Neuronal stem cell (in vitro differentiated cells): Measurements from ENCODE around the gene HBE1.

ENCODE experiments used
- DNase-seq: peaks from one replicate; pipeline ENCODE4 v3.0.0-alpha.2; 2013; ENCODE audit warnings: low spot score
- H2AFZ ChIP-seq: one replicate; pipeline ENCODE4 v1.6.1; 2013; ENCODE audit warnings: mild to moderate bottlenecking, low read length, inconsistent platforms
- H2AK5ac ChIP-seq: 2 replicates; pipeline ENCODE4 v1.6.1; 2013; ENCODE audit warnings: low read depth, mild to moderate bottlenecking, inconsistent platforms, low read length, moderate library complexity, mixed read lengths
- H2BK120ac ChIP-seq: 2 replicates; pipeline ENCODE4 v1.6.1; 2013; ENCODE audit warnings: low read depth, mild to moderate bottlenecking, inconsistent platforms, low read length, moderate library complexity, mixed read lengths
- H2BK12ac ChIP-seq: one replicate; pipeline ENCODE4 v1.6.1; 2013; ENCODE audit warnings: low read length, inconsistent platforms
- H2BK15ac ChIP-seq: 2 replicates; pipeline ENCODE4 v1.6.1; 2013; ENCODE audit warnings: mild to moderate bottlenecking, low read length, inconsistent platforms, mixed read lengths
- H2BK5ac ChIP-seq: one replicate; pipeline ENCODE4 v1.6.1; 2013; ENCODE audit warnings: inconsistent platforms, mild to moderate bottlenecking, low read length, moderate library complexity
- H3K14ac ChIP-seq: one replicate; pipeline ENCODE4 v1.6.1; 2013; ENCODE audit warnings: low read length, inconsistent platforms
- H3K18ac ChIP-seq: 2 replicates; pipeline ENCODE4 v1.6.1; 2013; ENCODE audit warnings: low read length, inconsistent platforms
- H3K23ac ChIP-seq: 2 replicates; pipeline ENCODE4 v1.6.1; 2013; ENCODE audit warnings: low read depth, mild to moderate bottlenecking, mixed read lengths, low read length, inconsistent platforms; ENCODE audit not compliant: poor library complexity
- H3K27ac ChIP-seq: replicated peaks from 3 replicates; pipeline ENCODE4 v1.5.1; 2013; ENCODE audit warnings: low read length, inconsistent platforms
- H3K27me3 ChIP-seq, 3 experiments: 2 replicates each; pipeline ENCODE4 v1.6.1; 2013; ENCODE audit warnings: low read length in 3 of 3, mild to moderate bottlenecking in 2 of 3, inconsistent platforms in 1 of 3, low read depth in 1 of 3, mixed read lengths in 1 of 3, moderate library complexity in 1 of 3; ENCODE audit not compliant: control insufficient read depth in 3 of 3, insufficient read depth in 3 of 3
- H3K36me3 ChIP-seq, 2 donors: replicated peaks in 1 of 2; 2 replicates each; pipeline ENCODE4 v1.6.1; 2013; ENCODE audit warnings: low read length in 2 of 2; ENCODE audit not compliant: control insufficient read depth in 2 of 2, insufficient read depth in 2 of 2
- H3K4ac ChIP-seq: 2 replicates; pipeline ENCODE4 v1.6.1; 2013; ENCODE audit warnings: inconsistent platforms, mild to moderate bottlenecking, low read length, moderate library complexity
- H3K4me1 ChIP-seq, 2 donors: 1 replicate in 1 of 2; 2 replicates in 1 of 2; pipeline ENCODE4 v1.6.1; 2013; ENCODE audit warnings: low read length in 2 of 2, low read depth in 1 of 2; ENCODE audit not compliant: control insufficient read depth in 2 of 2, insufficient read depth in 1 of 2
- H3K4me2 ChIP-seq: one replicate; pipeline ENCODE4 v1.6.1; 2013; ENCODE audit warnings: mild to moderate bottlenecking, low read length, inconsistent platforms; ENCODE audit not compliant: insufficient read depth, poor library complexity, severe bottlenecking
- H3K4me3 ChIP-seq, 2 donors: 2 replicates each; pipeline ENCODE4 v1.5.1; 2013; ENCODE audit warnings: low read length in 2 of 2, mild to moderate bottlenecking in 2 of 2, inconsistent platforms in 1 of 2, moderate library complexity in 1 of 2
- H3K79me1 ChIP-seq: one replicate; pipeline ENCODE4 v1.6.1; 2013; ENCODE audit warnings: low read depth, mild to moderate bottlenecking, inconsistent platforms, low read length, moderate library complexity
- H3K9ac ChIP-seq: one replicate; pipeline ENCODE4 v1.6.1; 2013; ENCODE audit warnings: mild to moderate bottlenecking, low read depth, low read length, inconsistent platforms; ENCODE audit not compliant: poor library complexity
- H3K9me3 ChIP-seq, 2 donors: replicated peaks in 1 of 2; 2 replicates each; pipeline versions ENCODE3 to v1.6.1; 2013; ENCODE audit warnings: low read length in 2 of 2, mild to moderate bottlenecking in 2 of 2, inconsistent platforms in 1 of 2, low read depth in 1 of 2, mixed read lengths in 1 of 2, moderate library complexity in 1 of 2; ENCODE audit not compliant: control insufficient read depth in 2 of 2, insufficient read depth in 1 of 2
- H4K8ac ChIP-seq: one replicate; pipeline ENCODE4 v1.6.1; 2013; ENCODE audit warnings: low read depth, mild to moderate bottlenecking, inconsistent platforms, low read length, moderate library complexity
- H4K91ac ChIP-seq: one replicate; pipeline ENCODE4 v1.6.1; 2013; ENCODE audit warnings: low read length, low read depth, mild to moderate bottlenecking, inconsistent platforms; ENCODE audit not compliant: poor library complexity
- WGBS, 2 donors: extraction: QIAGEN DNeasy Blood & Tissue Kit; methylation state at CpG; one replicate each; pipeline ENCODE4 v1.1.7; 2013; ENCODE audit warnings: missing lambda C conversion rate in 2 of 2, mixed read lengths in 1 of 2; ENCODE audit not compliant: insufficient read length in 2 of 2, insufficient replicate concordance in 1 of 2; ENCODE audit errors: extremely low coverage in 2 of 2; 5-methylcytosine and 5-hydroxymethylcytosine counted together

The HBE1 gene

GRCh38 chr11:5293028-5293427, 23.3 kb upstream of the HBE1 start:
- no peak overlapping the region for H4K8ac ChIP-seq
- no CpG with 5 or more reads among the region's 8 CpGs for WGBS, 2 donors
- no peaks in the 10 kb centered on the region for H3K79me1 ChIP-seq
- no peaks in the 10 kb centered on the region for H3K9me3 ChIP-seq
- H4K91ac ChIP-seq: no peak overlapping the region
- no peak overlapping the region for H2BK12ac ChIP-seq
- no peak overlapping the region for H2BK15ac ChIP-seq
- no peak for DNase-seq
- H3K4me3 ChIP-seq: no peak overlapping the region
- no peak overlapping the region for H3K4me2 ChIP-seq
- H3K23ac ChIP-seq: no peak overlapping the region
- H2AK5ac ChIP-seq: no peak overlapping the region
- no peak overlapping the region for H2AFZ ChIP-seq
- H3K27ac ChIP-seq: no peak overlapping the region
- no peak overlapping the region for H2BK5ac ChIP-seq
- H3K4ac ChIP-seq: no peak overlapping the region
- H3K18ac ChIP-seq: no peak overlapping the region
- no peak overlapping the region for H2BK120ac ChIP-seq
- no peaks in the 10 kb centered on the region for H3K27me3 ChIP-seq
- no peaks in the 10 kb centered on the region for H3K36me3 ChIP-seq
- H3K4me1 ChIP-seq: no peaks in the 10 kb centered on the region
- H3K14ac ChIP-seq: no peak overlapping the region
- no peak overlapping the region for H3K9ac ChIP-seq

- H3K18ac ChIP-seq: no peak overlapping the region
- H2BK5ac ChIP-seq: no peak overlapping the region
- H3K9ac ChIP-seq: no peak overlapping the region
Measured at GRCh38 chr11:5291207-5291838, 21.6 kb upstream of the HBE1 start.

GRCh38 chr11:5290106-5290505, 20.4 kb upstream of the HBE1 start:
- H3K36me3 ChIP-seq: no peaks in the 10 kb centered on the region
- no peak overlapping the region for H3K23ac ChIP-seq
- no CpG with 5 or more reads among the region's 1 CpG for WGBS, 2 donors

More at GRCh38 chr11:5291207-5291838, 21.6 kb upstream of the HBE1 start:
- Histone ChIP-seq H3K4me2 (no peak overlapping the region), H3K23ac (no peak overlapping the region), H2BK120ac (no peak overlapping the region), H3K27ac (no peak overlapping the region), H3K79me1 (no peaks in the 10 kb centered on the region), H2BK15ac (no peak overlapping the region), H3K14ac (no peak overlapping the region), H3K27me3 (no peaks in the 10 kb centered on the region), H2BK12ac (no peak overlapping the region), H3K36me3 (no peaks in the 10 kb centered on the region), H2AK5ac (no peak overlapping the region), H3K9me3 (no peaks in the 10 kb centered on the region), H4K91ac (no peak overlapping the region), H3K4ac (no peak overlapping the region), H4K8ac (no peak overlapping the region), H2AFZ (no peak overlapping the region), H3K4me1 (no peaks in the 10 kb centered on the region), H3K4me3 (no peak overlapping the region)
- WGBS, 2 donors: no CpG with 5 or more reads among the region's 1 CpG
- DNase-seq: no peak

DNA sequence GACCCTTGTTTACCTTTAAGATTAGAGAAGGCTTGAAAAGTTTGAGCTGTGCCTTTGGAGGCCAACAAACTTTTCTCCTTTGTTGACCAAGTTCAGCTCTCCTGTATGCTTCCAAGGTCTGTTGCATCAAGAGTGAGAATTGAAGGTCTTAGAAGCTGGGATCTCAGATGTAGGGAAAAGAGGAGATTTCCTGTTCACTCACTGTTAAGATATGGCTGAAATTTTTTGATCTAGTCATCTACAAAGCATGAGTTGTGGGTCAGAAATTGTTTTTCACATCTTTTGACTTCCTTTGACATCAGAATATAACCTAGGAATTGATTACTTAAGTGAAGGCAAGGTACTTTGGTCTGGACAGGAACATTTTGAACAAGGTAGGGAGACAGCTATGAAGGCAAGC, 20.0 kb upstream of the HBE1 start:
- H3K23ac ChIP-seq: no peak overlapping the region
- no peak overlapping the region for H2AFZ ChIP-seq
- no peak overlapping the region for H3K9ac ChIP-seq
- no peak overlapping the region for H4K8ac ChIP-seq
- H3K27me3 ChIP-seq: no peaks in the 10 kb centered on the region
- no peak overlapping the region for H3K4me3 ChIP-seq
- H2BK15ac ChIP-seq: no peak overlapping the region
- no peak overlapping the region for H2AK5ac ChIP-seq
- H3K79me1 ChIP-seq: no peaks in the 10 kb centered on the region
- no peak overlapping the region for H2BK12ac ChIP-seq
- DNase-seq: no peak
- H3K4ac ChIP-seq: no peak overlapping the region
- H3K4me2 ChIP-seq: no peak overlapping the region
- H2BK5ac ChIP-seq: no peak overlapping the region
- H3K36me3 ChIP-seq: no peaks in the 10 kb centered on the region
- H4K91ac ChIP-seq: no peak overlapping the region
- no peaks in the 10 kb centered on the region for H3K4me1 ChIP-seq
- no peak overlapping the region for H3K18ac ChIP-seq
- no peak overlapping the region for H3K27ac ChIP-seq
- H2BK120ac ChIP-seq: no peak overlapping the region
- no peaks in the 10 kb centered on the region for H3K9me3 ChIP-seq
- H3K14ac ChIP-seq: no peak overlapping the region

More at GRCh38 chr11:5290106-5290505, 20.4 kb upstream of the HBE1 start:
- no peaks in the 10 kb centered on the region for H3K4me1 ChIP-seq
- no peak overlapping the region for H2BK15ac ChIP-seq
- H4K8ac ChIP-seq: no peak overlapping the region
- H3K4me2 ChIP-seq: no peak overlapping the region
- H3K14ac ChIP-seq: no peak overlapping the region
- no peaks in the 10 kb centered on the region for H3K79me1 ChIP-seq
- H2AK5ac ChIP-seq: no peak overlapping the region
- no peak overlapping the region for H2AFZ ChIP-seq
- no peaks in the 10 kb centered on the region for H3K9me3 ChIP-seq
- no peak overlapping the region for H2BK12ac ChIP-seq
- no peak overlapping the region for H2BK5ac ChIP-seq
- no peak overlapping the region for H3K4me3 ChIP-seq
- no peak overlapping the region for H3K4ac ChIP-seq
- no peak overlapping the region for H2BK120ac ChIP-seq
- no peak overlapping the region for H3K9ac ChIP-seq
- no peak overlapping the region for H3K27ac ChIP-seq
- no peaks in the 10 kb centered on the region for H3K27me3 ChIP-seq
- no peak overlapping the region for H3K18ac ChIP-seq
- no peak for DNase-seq
- no peak overlapping the region for H4K91ac ChIP-seq
